GM12878 (cell line): ENCODE results near the gene GALNTL6.

Experiments used
- TF ChIP-seq, protein P1 (sequence below): IDR thresholded peaks from 2 replicates; pipeline ENCODE4 v1.6.1; 2012; ENCODE audit warnings: low read depth, low read length, improper control_type of control experiment
- TF ChIP-seq, protein P2 (sequence below), 3 experiments: IDR thresholded peaks in 2 of 3; conservative IDR thresholded peaks in 1 of 3; 2 replicates each; pipeline ENCODE4 v1.5.1; 2011; ENCODE audit warnings: low read depth in 3 of 3, low read length in 3 of 3, mild to moderate bottlenecking in 3 of 3, control low read depth in 2 of 3, moderate library complexity in 2 of 3, inconsistent platforms in 1 of 3, mixed read lengths in 1 of 3; ENCODE audit not compliant: control insufficient read depth in 2 of 3, insufficient read depth in 1 of 3; ENCODE audit errors: extremely low read depth in 1 of 3

DNA sequence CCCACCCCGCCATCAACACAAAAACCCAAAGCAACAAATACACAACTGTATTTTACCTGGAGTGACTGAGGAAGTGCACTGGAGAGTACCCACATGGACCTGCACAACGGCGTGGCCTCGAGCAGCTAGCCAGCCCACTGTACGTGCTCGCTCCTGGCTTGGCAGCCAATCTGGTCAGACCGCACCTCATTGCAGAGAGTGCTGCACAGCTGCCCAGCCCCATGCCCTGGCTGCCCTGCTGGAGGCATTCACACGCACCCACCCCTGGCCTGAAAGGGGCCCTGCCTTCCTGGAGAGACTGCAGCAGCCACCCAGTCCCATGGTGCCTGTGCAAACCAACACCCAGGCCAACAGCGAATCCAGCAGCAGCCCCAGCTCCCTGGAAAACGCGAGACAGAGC lies 116.3 kb downstream of the GALNTL6 start:
- TF ChIP-seq, protein P1, sequence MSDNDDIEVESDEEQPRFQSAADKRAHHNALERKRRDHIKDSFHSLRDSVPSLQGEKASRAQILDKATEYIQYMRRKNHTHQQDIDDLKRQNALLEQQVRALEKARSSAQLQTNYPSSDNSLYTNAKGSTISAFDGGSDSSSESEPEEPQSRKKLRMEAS, result no peak
- TF ChIP-seq, protein P2, sequence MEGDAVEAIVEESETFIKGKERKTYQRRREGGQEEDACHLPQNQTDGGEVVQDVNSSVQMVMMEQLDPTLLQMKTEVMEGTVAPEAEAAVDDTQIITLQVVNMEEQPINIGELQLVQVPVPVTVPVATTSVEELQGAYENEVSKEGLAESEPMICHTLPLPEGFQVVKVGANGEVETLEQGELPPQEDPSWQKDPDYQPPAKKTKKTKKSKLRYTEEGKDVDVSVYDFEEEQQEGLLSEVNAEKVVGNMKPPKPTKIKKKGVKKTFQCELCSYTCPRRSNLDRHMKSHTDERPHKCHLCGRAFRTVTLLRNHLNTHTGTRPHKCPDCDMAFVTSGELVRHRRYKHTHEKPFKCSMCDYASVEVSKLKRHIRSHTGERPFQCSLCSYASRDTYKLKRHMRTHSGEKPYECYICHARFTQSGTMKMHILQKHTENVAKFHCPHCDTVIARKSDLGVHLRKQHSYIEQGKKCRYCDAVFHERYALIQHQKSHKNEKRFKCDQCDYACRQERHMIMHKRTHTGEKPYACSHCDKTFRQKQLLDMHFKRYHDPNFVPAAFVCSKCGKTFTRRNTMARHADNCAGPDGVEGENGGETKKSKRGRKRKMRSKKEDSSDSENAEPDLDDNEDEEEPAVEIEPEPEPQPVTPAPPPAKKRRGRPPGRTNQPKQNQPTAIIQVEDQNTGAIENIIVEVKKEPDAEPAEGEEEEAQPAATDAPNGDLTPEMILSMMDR (IDR thresholded peaks at IDR 0.05 in 2 of 3, conservative IDR thresholded peaks at IDR 0.05 in 1 of 3; ENCODE audit: control insufficient read depth in 2 of 3, extremely low read depth in 1 of 3, insufficient read depth in 1 of 3, low read depth in 3 of 3, low read length in 3 of 3), result no peak
